GM19043 (cell line): ENCODE measurements around the gene ZFHX2.
"Not testable (repeated sequence)": the region's sequence is repeated elsewhere in the genome, so short reads cannot be mapped to it uniquely, and the experiment has no call there.

Experiments used
- ATAC-seq: cut with Tn5 transposase; IDR thresholded peaks from one replicate; pipeline ENCODE4 v1.9.1; 2021; ENCODE audit warnings: low read depth; ENCODE audit not compliant: unreplicated experiment

Gene ZFHX2

GRCh38 chr14:23544511-23545447, 6.8 kb downstream of the ZFHX2 start:
- ATAC-seq, result no peak

- ATAC-seq, result no peak
These were observed 8.2 kb downstream of the ZFHX2 start for GRCh38 chr14:23543403-23543802.

- no peak for ATAC-seq
These were observed 9.3 kb downstream of the ZFHX2 start for GRCh38 chr14:23542261-23542660.

- no peak for ATAC-seq
These were observed 11.5 kb downstream of the ZFHX2 start for GRCh38 chr14:23540141-23540469.

GRCh38 chr14:23539248-23540140, 12.1 kb downstream of the ZFHX2 start:
- ATAC-seq, result no peak

- no peak for ATAC-seq
These were observed 12.8 kb downstream of the ZFHX2 start for GRCh38 chr14:23538785-23539184.

- ATAC-seq, result no peak
These were observed 13.4 kb downstream of the ZFHX2 start for GRCh38 chr14:23538050-23538718.

GRCh38 chr14:23537351-23538049, 14.1 kb downstream of the ZFHX2 start:
- no peak for ATAC-seq

GRCh38 chr14:23536906-23537305, 14.7 kb downstream of the ZFHX2 start:
- ATAC-seq, result not testable (repeated sequence)

- ATAC-seq, result no peak
These were observed 15.1 kb downstream of the ZFHX2 start for GRCh38 chr14:23536494-23536893.

- ATAC-seq, result no peak
These were observed 15.6 kb downstream of the ZFHX2 start for GRCh38 chr14:23535943-23536342.

- no peak for ATAC-seq
These were observed 17.7 kb downstream of the ZFHX2 start for GRCh38 chr14:23533652-23534435.

GRCh38 chr14:23532658-23533057, 18.9 kb downstream of the ZFHX2 start:
- no peak for ATAC-seq

- ATAC-seq, result no peak
These were observed 20.2 kb downstream of the ZFHX2 start for GRCh38 chr14:23531391-23531790.

GRCh38 chr14:23530375-23531055, 21.1 kb downstream of the ZFHX2 start:
- ATAC-seq, result no peak

- ATAC-seq, result no peak
These were observed 22.5 kb downstream of the ZFHX2 start for GRCh38 chr14:23529016-23529415.

GRCh38 chr14:23528555-23528954, 23.0 kb downstream of the ZFHX2 start:
- no peak for ATAC-seq

GRCh38 chr14:23525611-23526010, 26.0 kb downstream of the ZFHX2 start:
- ATAC-seq, result no peak

GRCh38 chr14:23524954-23525353, 26.6 kb downstream of the ZFHX2 start:
- ATAC-seq, result no peak
